H1 (cell line): ENCODE data around the gene SLC35E1. TPM values are rescaled to one million over a fixed set of nuclear protein-coding genes. Genes with fewer than 3 reads are reported as not detected.

Experiments used
- CTCF ChIA-PET: fragments of 300-600 bp; sonication (Branson Sonifier 250); formaldehyde crosslinking; loops from one replicate; lab custom pipeline; 2021; ENCODE audit not compliant: partially characterized antibody; lab: Charles Lee
- POLR2A ChIA-PET: fragments of 300-600 bp; sonication (Branson Sonifier 250); formaldehyde crosslinking; loops from one replicate; lab custom pipeline; 2021; ENCODE audit warnings: inconsistent platforms; ENCODE audit not compliant: partially characterized antibody; lab: Charles Lee
- DNase-seq, 2 experiments: peaks; one replicate each; pipeline versions ENCODE4 v3.0.0 to v3.0.0-alpha.2; 2010 to 2022; ENCODE audit warnings: low spot score in 2 of 2, low read depth in 1 of 2, mixed read lengths in 1 of 2
- FAIRE-seq: peaks from 2 replicates; lab custom pipeline; 2011; peaks lifted over from hg19 to GRCh38; lab: Jason Lieb, UNC
- H2AFZ ChIP-seq: 2 replicates; pipeline ENCODE4 v1.8.1; 2012; ENCODE audit warnings: low read length, inconsistent platforms
- H2AK5ac ChIP-seq: 2 replicates; pipeline ENCODE4 v1.6.1; 2013; ENCODE audit warnings: low read depth, low read length
- H2BK120ac ChIP-seq: replicated peaks from 2 replicates; pipeline ENCODE3; 2013; ENCODE audit warnings: low read depth, low read length, inconsistent platforms
- H2BK12ac ChIP-seq: 2 replicates; pipeline ENCODE4 v1.6.1; 2013; ENCODE audit warnings: low read depth, low read length
- H2BK15ac ChIP-seq: 2 replicates; pipeline ENCODE4 v1.6.1; 2013; ENCODE audit warnings: low read length
- H2BK20ac ChIP-seq: 2 replicates; pipeline ENCODE4 v1.6.1; 2013; ENCODE audit warnings: low read length
- H2BK5ac ChIP-seq: 2 replicates; pipeline ENCODE4 v1.6.1; 2013; ENCODE audit warnings: low read depth, low read length
- H3K14ac ChIP-seq: 2 replicates; pipeline ENCODE4 v1.6.1; 2013; ENCODE audit warnings: inconsistent platforms; ENCODE audit not compliant: insufficient read length
- H3K18ac ChIP-seq: 2 replicates; pipeline ENCODE4 v1.6.1; 2013; ENCODE audit warnings: low read length; ENCODE audit errors: extremely low read depth
- H3K23ac ChIP-seq: 2 replicates; pipeline ENCODE4 v1.6.1; 2013; ENCODE audit warnings: inconsistent platforms; ENCODE audit not compliant: insufficient read length
- H3K23me2 ChIP-seq: 2 replicates; pipeline ENCODE4 v1.6.1; 2013; ENCODE audit warnings: low read depth, low read length
- H3K27ac ChIP-seq: 2 replicates; pipeline ENCODE4 v1.6.1; 2011; ENCODE audit warnings: low read depth, low read length, inconsistent platforms
- H3K27me3 ChIP-seq, 4 experiments: replicated peaks in 1 of 4; 1 replicate in 1 of 4; 2 replicates in 3 of 4; pipeline versions ENCODE4 v1.6.1 to v1.8.1; 2011 to 2013; ENCODE audit warnings: low read length in 3 of 4, mild to moderate bottlenecking in 3 of 4, inconsistent platforms in 2 of 4, mixed read lengths in 2 of 4, moderate library complexity in 1 of 4; ENCODE audit not compliant: control insufficient read depth in 3 of 4, insufficient read depth in 3 of 4; ENCODE audit errors: extremely low read depth in 1 of 4
- H3K36me3 ChIP-seq, 4 experiments: 2 replicates each; pipeline versions ENCODE4 v1.6.1 to v1.8.1; 2011 to 2013; ENCODE audit warnings: mild to moderate bottlenecking in 4 of 4, low read length in 3 of 4, moderate library complexity in 2 of 4, control low read depth in 1 of 4, inconsistent platforms in 1 of 4; ENCODE audit not compliant: insufficient read depth in 4 of 4, control insufficient read depth in 2 of 4
- H3K4ac ChIP-seq: replicated peaks from 2 replicates; pipeline ENCODE3; 2013; ENCODE audit warnings: low read length, low read depth, mixed read lengths, inconsistent platforms; ENCODE audit not compliant: insufficient read length
- H3K4me1 ChIP-seq, 4 experiments: replicated peaks in 1 of 4; 1 replicate in 1 of 4; 2 replicates in 3 of 4; pipeline versions ENCODE4 v1.6.1 to v1.8.1; 2011 to 2013; ENCODE audit warnings: low read length in 3 of 4, inconsistent platforms in 2 of 4, mixed read lengths in 1 of 4; ENCODE audit not compliant: insufficient read depth in 4 of 4, control insufficient read depth in 3 of 4
- H3K4me2 ChIP-seq, 2 experiments: 2 replicates each; pipeline versions ENCODE4 v1.6.1 to v1.8.1; 2011 to 2013; ENCODE audit warnings: low read depth in 2 of 2, low read length in 2 of 2, control low read depth in 1 of 2, inconsistent platforms in 1 of 2, mild to moderate bottlenecking in 1 of 2; ENCODE audit not compliant: insufficient read depth in 1 of 2
- H3K4me3 ChIP-seq, 4 experiments: fragments of 200-600, 300-600 bp in 1 of 4; sonication (generic), shearing (Covaris generic), sonication (Bioruptor Twin) in 1 of 4; 2 replicates each; pipeline versions ENCODE4 v1.5.1 to v1.8.1; 2011 to 2016; ENCODE audit warnings: low read length in 4 of 4, low read depth in 3 of 4, control low read depth in 2 of 4, inconsistent platforms in 2 of 4, mild to moderate bottlenecking in 2 of 4, mixed read lengths in 1 of 4, moderate library complexity in 1 of 4; ENCODE audit not compliant: insufficient read depth in 2 of 4; ENCODE audit errors: extremely low read depth in 1 of 4
- H3K56ac ChIP-seq: replicated peaks from 2 replicates; pipeline ENCODE3; 2013; ENCODE audit warnings: low read depth, mild to moderate bottlenecking, mixed read lengths, low read length, inconsistent platforms; ENCODE audit not compliant: insufficient read length
- H3K79me1 ChIP-seq: 2 replicates; pipeline ENCODE4 v1.6.1; 2013; ENCODE audit warnings: low read depth, low read length, control low read depth
- H3K79me2 ChIP-seq, 2 experiments: 2 replicates each; pipeline versions ENCODE4 v1.6.1 to v1.8.1; 2012 to 2013; ENCODE audit warnings: low read length in 2 of 2, mild to moderate bottlenecking in 2 of 2, inconsistent platforms in 1 of 2; ENCODE audit not compliant: insufficient read depth in 2 of 2, control insufficient read depth in 1 of 2
- H3K9ac ChIP-seq, 4 experiments: replicated peaks in 1 of 4; 1 replicate in 1 of 4; 2 replicates in 3 of 4; pipeline versions ENCODE4 v1.6.1 to v1.8.1; 2011 to 2013; ENCODE audit warnings: low read depth in 3 of 4, low read length in 3 of 4, control low read depth in 2 of 4, mild to moderate bottlenecking in 2 of 4, moderate library complexity in 2 of 4, inconsistent platforms in 1 of 4; ENCODE audit errors: extremely low read depth in 1 of 4
- H3K9me3 ChIP-seq, 2 experiments: 2 replicates each; pipeline versions ENCODE4 v1.6.1 to v1.8.1; 2012 to 2013; ENCODE audit warnings: mild to moderate bottlenecking in 2 of 2, moderate library complexity in 2 of 2, control low read depth in 1 of 2, inconsistent platforms in 1 of 2, low read depth in 1 of 2, low read length in 1 of 2, mixed read lengths in 1 of 2; ENCODE audit not compliant: insufficient read depth in 2 of 2
- H4K20me1 ChIP-seq, 2 experiments: replicated peaks in 1 of 2; 2 replicates each; pipeline versions ENCODE3 to v1.8.1; 2011 to 2013; ENCODE audit warnings: inconsistent platforms in 2 of 2, low read length in 2 of 2, mild to moderate bottlenecking in 1 of 2; ENCODE audit not compliant: insufficient read depth in 2 of 2, control insufficient read depth in 1 of 2
- H4K5ac ChIP-seq: 2 replicates; pipeline ENCODE4 v1.6.1; 2013; ENCODE audit warnings: low read length, low read depth, mixed read lengths, inconsistent platforms; ENCODE audit not compliant: insufficient read length
- H4K8ac ChIP-seq: 2 replicates; pipeline ENCODE4 v1.8.0; 2013; ENCODE audit warnings: mild to moderate bottlenecking, moderate library complexity, low read length, inconsistent platforms; ENCODE audit not compliant: insufficient read depth; ENCODE audit errors: extremely low read depth
- H4K91ac ChIP-seq: replicated peaks from 2 replicates; pipeline ENCODE3; 2013; ENCODE audit warnings: low read length, mixed read lengths, inconsistent platforms; ENCODE audit not compliant: insufficient read length
- ATF2 ChIP-seq: IDR thresholded peaks from 2 replicates; pipeline ENCODE4 v1.6.1; 2012; ENCODE audit warnings: low read length, inconsistent platforms
- ATF3 ChIP-seq: IDR thresholded peaks from 2 replicates; pipeline ENCODE4 v1.6.1; 2011; ENCODE audit warnings: low read depth, mild to moderate bottlenecking, low read length; ENCODE audit not compliant: insufficient read depth
- BACH1 ChIP-seq: IDR thresholded peaks from 2 replicates; pipeline ENCODE4 v1.6.1; 2012; ENCODE audit warnings: low read length, improper control_type of control experiment
- CBX8 ChIP-seq: fragments of 300-800, 300-1000 bp; sonication (generic); IDR thresholded peaks from 2 replicates; pipeline ENCODE4 v1.7.1; 2016; ENCODE audit warnings: low read depth, low read length, borderline replicate concordance
- CREB1 ChIP-seq: IDR thresholded peaks from 2 replicates; pipeline ENCODE4 v1.6.1; 2012; ENCODE audit warnings: inconsistent platforms
- GTF2F1 ChIP-seq: IDR thresholded peaks from 2 replicates; pipeline ENCODE4 v1.6.1; 2012; ENCODE audit warnings: low read depth, low read length, improper control_type of control experiment, borderline replicate concordance
- MAFK ChIP-seq: IDR thresholded peaks from 2 replicates; pipeline ENCODE4 v1.6.1; 2012; ENCODE audit warnings: low read depth, mild to moderate bottlenecking, improper control_type of control experiment, low read length
- NRF1 ChIP-seq: IDR thresholded peaks from 2 replicates; pipeline ENCODE4 v1.6.1; 2011; ENCODE audit warnings: mild to moderate bottlenecking, low read depth, low read length, improper control_type of control experiment
- SIN3A ChIP-seq, 2 experiments: IDR thresholded peaks in 1 of 2; conservative IDR thresholded peaks in 1 of 2; 2 replicates each; pipeline ENCODE4 v1.6.1; 2011 to 2012; ENCODE audit warnings: low read length in 2 of 2, improper control_type of control experiment in 1 of 2, low read depth in 1 of 2, mild to moderate bottlenecking in 1 of 2
- SUZ12 ChIP-seq: fragments of 200-600 bp; sonication (generic); IDR thresholded peaks from 2 replicates; pipeline ENCODE4 v1.6.1; 2012; ENCODE audit warnings: mild to moderate bottlenecking, inconsistent platforms, low read length, moderate library complexity, mixed read lengths
- TAF7 ChIP-seq: optimal IDR thresholded peaks from 2 replicates; pipeline ENCODE3; 2011; ENCODE audit warnings: low read depth, mild to moderate bottlenecking, inconsistent platforms, low read length, moderate library complexity, borderline replicate concordance
- WGBS, 2 experiments: shearing (Covaris generic) in 1 of 2; methylation state at CpG; one replicate each; pipeline versions ENCODE4 v1.1.6 to v1.1.7; 2013 to 2015; ENCODE audit warnings: low lambda C conversion rate in 2 of 2, mixed read lengths in 2 of 2, inconsistent platforms in 1 of 2, low coverage in 1 of 2, missing lambda C conversion rate in 1 of 2; ENCODE audit not compliant: insufficient replicate concordance in 2 of 2, insufficient coverage in 1 of 2, insufficient read length in 1 of 2; ENCODE audit errors: extremely low coverage in 1 of 2, missing lambda C conversion rate in 1 of 2; 5-methylcytosine and 5-hydroxymethylcytosine counted together
- polyA plus RNA-seq, 7 experiments: library from polyadenylated mRNA; depleted of rRNA in 3 of 7; stranded (reverse) in 5 of 7; unstranded in 2 of 7; fragments of >200 nt in 5 of 7; fragments of 200-250 nt in 2 of 7; gene quantifications; 1 replicate in 5 of 7; 2 replicates in 1 of 7; 4 replicates in 1 of 7; pipeline versions ENCODE4 v1.2.1 to v1.2.3, GENCODE V29; 2011 to 2013; ENCODE audit warnings: missing spikeins in 2 of 7, mixed read lengths in 2 of 7
- total RNA-seq: library from RNA; stranded (reverse); fragmentation: NEBNext Ultra II Directional; extraction: Animal tissue kit (Norgen Biotek cat#: 25700); gene quantifications from 2 replicates; pipeline ENCODE4 v1.2.1, GENCODE V29; 2021

The SLC35E1 gene
- total and polyA plus RNA-seq, 2 of the 8 experiments (the other 6 are each of a cell fraction or from before 2014, with no cell fraction given): 26.0 to 31.9 TPM

GRCh38 chr19:16537111-16537510 is 35.1 kb downstream of the SLC35E1 start:
- POLR2A ChIA-PET: interaction anchor here (1.1 to 3.3 kb wide), 4 partner anchors 8 to 123 kb away, joined by 3 to 9 read pairs (median 4); partner anchors contain the start of gene SMIM7
- Histone ChIP-seq H3K9ac (no peak overlapping the region), H3K79me2 (peaks cover 35 to 58% of the 10 kb centered on the region in 2 experiments)
- no peak for TF ChIP-seq SUZ12
- TF ChIP-seq SIN3A (conservative IDR thresholded peaks at IDR 0.05 in 1 of 2, IDR thresholded peaks at IDR 0.05 in 1 of 2; ENCODE audit: low read depth in 1 of 2, low read length in 2 of 2): no peak
- TF ChIP-seq TAF7: no peak
- no peak for TF ChIP-seq MAFK
- no peak for TF ChIP-seq NRF1
- TF ChIP-seq ATF2: no peak
- TF ChIP-seq ATF3: no peak
- TF ChIP-seq CREB1: no peak
- no peak for TF ChIP-seq CBX8
- no peak for TF ChIP-seq GTF2F1
- TF ChIP-seq BACH1: no peak

More at GRCh38 chr19:16537111-16537510, 35.1 kb downstream of the SLC35E1 start:
- no peak overlapping the region for H2BK120ac ChIP-seq
- H3K4me1 ChIP-seq: peaks cover 0 to 5% (median 3%) of the 10 kb centered on the region in 4 experiments; a peak in 4 of 7 replicates
- no peak overlapping the region for H2BK5ac ChIP-seq
- DNase-seq (no peak), FAIRE-seq (no peak)
- no peak overlapping the region for H3K23ac ChIP-seq
- peaks cover 25 to 45% of the 10 kb centered on the region in 2 experiments for H4K20me1 ChIP-seq
- WGBS, 2 experiments: 95% methylated on average over 10 of the region's 13 CpGs; no CpG with 5 or more reads in 1 of the 2 experiments
- no peak overlapping the region for H3K18ac ChIP-seq
- no peak overlapping the region for H4K8ac ChIP-seq
- H2AFZ ChIP-seq: no peak overlapping the region
- H3K56ac ChIP-seq: no peak overlapping the region
- no peak overlapping the region for H3K14ac ChIP-seq
- H2AK5ac ChIP-seq: no peak overlapping the region
- no peak overlapping the region for H3K4me3 ChIP-seq
- peaks cover 13 to 54% (median 37%) of the 10 kb centered on the region in 4 experiments for H3K36me3 ChIP-seq
- no peaks in the 10 kb centered on the region for H3K27me3 ChIP-seq
- H3K9me3 ChIP-seq: no peaks in the 10 kb centered on the region
- H3K79me1 ChIP-seq: peaks cover 15% of the 10 kb centered on the region
- H2BK20ac ChIP-seq: no peak overlapping the region
- H2BK15ac ChIP-seq: no peak overlapping the region
- H3K4ac ChIP-seq: no peak overlapping the region
- no peak overlapping the region for H2BK12ac ChIP-seq
- no peak overlapping the region for H4K91ac ChIP-seq
- peaks cover 6% of the 10 kb centered on the region; the same call in 1 of the 2 replicates for H3K23me2 ChIP-seq
- CTCF ChIA-PET: interaction anchor here (1.0 kb wide), 1 partner anchor 64 kb away, joined by 3 read pairs; no protein-coding TSS in a partner anchor
- no peak overlapping the region for H3K4me2 ChIP-seq
- no peak overlapping the region for H4K5ac ChIP-seq
- H3K27ac ChIP-seq: no peak overlapping the region
